ENCODE measurements around the gene FYCO1. TPM values are rescaled to one million over a fixed set of nuclear protein-coding genes. Genes with fewer than 3 reads are reported as not detected.

The FYCO1 gene
- total and polyA plus RNA-seq, 9 of the 15 experiments (the other 6 are each of a cell fraction or from before 2014, with no cell fraction given), result 2.1 to 13.8 (median 7.4) TPM

- FAIRE-seq (no peak), ATAC-seq (no peak), DNase-seq (ENCODE audit: extremely low read depth in 1 of 4, low spot score in 3 of 4) (no peak)
- POLR2A ChIA-PET, result interaction anchor here (1.4 kb wide), 1 partner anchor 9 kb away, joined by 3 read pairs; no protein-coding TSS in a partner anchor
- no peak overlapping the region for H3K9ac ChIP-seq (ENCODE audit: insufficient read depth in 1 of 2, low read depth in 2 of 2, low read length in 2 of 2)
- H3K4me3 ChIP-seq, result no peak overlapping the region
- no peaks in the 10 kb centered on the region; a peak in 1 of 5 replicates for H3K4me1 ChIP-seq (replicated peaks in 1 of 2; ENCODE audit: control insufficient read depth in 2 of 2, insufficient read depth in 2 of 2, low read length in 2 of 2)
- intact Hi-C loops (cut with micrococcal nuclease) (no loop called here), in situ Hi-C loops (cut with MboI) (no loop called here)
- no peaks in the 10 kb centered on the region for H3K9me1 ChIP-seq (ENCODE audit: control insufficient read depth, insufficient read depth, low read length)
- H3K4me2 ChIP-seq (ENCODE audit: insufficient read depth, low read length), result no peak overlapping the region
- H4K20me1 ChIP-seq (replicated peaks; ENCODE audit: control insufficient read depth, insufficient read depth, low read length), result no peaks in the 10 kb centered on the region
- H3K27me3 ChIP-seq (ENCODE audit: control insufficient read depth in 2 of 2, insufficient read depth in 2 of 2, low read length in 2 of 2), result peaks cover 8 to 13% of the 10 kb centered on the region in 2 experiments
- H3K27ac ChIP-seq (ENCODE audit: extremely low read depth, low read depth, low read length), result no peak overlapping the region
- no peaks in the 10 kb centered on the region for H3K36me3 ChIP-seq (ENCODE audit: control insufficient read depth, insufficient read depth, low read length)
- no TSS peak for BruUV-seq (replicated peaks)
- no peak overlapping the region for H2AFZ ChIP-seq (ENCODE audit: low read depth, low read length)
- H3K9me3 ChIP-seq (replicated peaks; ENCODE audit: control insufficient read depth, insufficient read depth, low read depth, low read length), result no peaks in the 10 kb centered on the region
- 21% methylated on average over 4 of the region's 4 CpGs for WGBS (ENCODE audit: insufficient coverage, low coverage, missing lambda C conversion rate)
- CTCF ChIA-PET (ENCODE audit: low intra/inter-chr PET ratio), result no interaction called here
- H3K79me2 ChIP-seq (ENCODE audit: control insufficient read depth, insufficient read depth, low read length), result no peaks in the 10 kb centered on the region
- no peak for TF ChIP-seq NCOA1 (IDR thresholded peaks at IDR 0.05; ENCODE audit: low read depth)
- TF ChIP-seq CREB5 (CRISPR knock-in tag; IDR thresholded peaks at IDR 0.05), result no peak
- TF ChIP-seq ZNF280B (CRISPR knock-in tag; IDR thresholded peaks at IDR 0.05), result no peak
- no peak for TF ChIP-seq FIP1L1 (IDR thresholded peaks at IDR 0.05; ENCODE audit: low read depth, low read length, poor library complexity, severe bottlenecking)
- TF ChIP-seq, protein P1, sequence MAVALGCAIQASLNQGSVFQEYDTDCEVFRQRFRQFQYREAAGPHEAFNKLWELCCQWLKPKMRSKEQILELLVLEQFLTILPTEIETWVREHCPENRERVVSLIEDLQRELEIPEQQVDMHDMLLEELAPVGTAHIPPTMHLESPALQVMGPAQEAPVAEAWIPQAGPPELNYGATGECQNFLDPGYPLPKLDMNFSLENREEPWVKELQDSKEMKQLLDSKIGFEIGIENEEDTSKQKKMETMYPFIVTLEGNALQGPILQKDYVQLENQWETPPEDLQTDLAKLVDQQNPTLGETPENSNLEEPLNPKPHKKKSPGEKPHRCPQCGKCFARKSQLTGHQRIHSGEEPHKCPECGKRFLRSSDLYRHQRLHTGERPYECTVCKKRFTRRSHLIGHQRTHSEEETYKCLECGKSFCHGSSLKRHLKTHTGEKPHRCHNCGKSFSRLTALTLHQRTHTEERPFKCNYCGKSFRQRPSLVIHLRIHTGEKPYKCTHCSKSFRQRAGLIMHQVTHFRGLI (CRISPR knock-in tag; IDR thresholded peaks at IDR 0.05), result no peak
- TF ChIP-seq ZC3H11A (IDR thresholded peaks at IDR 0.05; ENCODE audit: low read depth, low read length), result no peak
- TF ChIP-seq MIER1 (IDR thresholded peaks at IDR 0.05; ENCODE audit: low read depth), result no peak
- no peak for TF ChIP-seq CCNT2 (IDR thresholded peaks at IDR 0.05; ENCODE audit: borderline replicate concordance, extremely low read depth, insufficient read length, low read depth, low read length)
- TF ChIP-seq ZNF79 (CRISPR knock-in tag; IDR thresholded peaks at IDR 0.05; ENCODE audit: low read depth), result no peak
- TF ChIP-seq ZNF766 (CRISPR knock-in tag; conservative IDR thresholded peaks at IDR 0.05), result no peak
- no peak for TF ChIP-seq ZNF217 (CRISPR knock-in tag; IDR thresholded peaks at IDR 0.05)
- TF ChIP-seq, protein P2, sequence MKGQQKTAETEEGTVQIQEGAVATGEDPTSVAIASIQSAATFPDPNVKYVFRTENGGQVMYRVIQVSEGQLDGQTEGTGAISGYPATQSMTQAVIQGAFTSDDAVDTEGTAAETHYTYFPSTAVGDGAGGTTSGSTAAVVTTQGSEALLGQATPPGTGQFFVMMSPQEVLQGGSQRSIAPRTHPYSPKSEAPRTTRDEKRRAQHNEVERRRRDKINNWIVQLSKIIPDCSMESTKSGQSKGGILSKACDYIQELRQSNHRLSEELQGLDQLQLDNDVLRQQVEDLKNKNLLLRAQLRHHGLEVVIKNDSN (CRISPR knock-in tag; IDR thresholded peaks at IDR 0.05), result no peak
Observed at GRCh38 chr3:45889337-45889736, 106.3 kb downstream of the FYCO1 start.

All from K562 (cell line).